ENCODE data around the gene EXOC3L4. TPM values are rescaled to one million over a fixed set of nuclear protein-coding genes. Genes with fewer than 3 reads are reported as not detected.
A peak's percentile ranks its signal among the peaks of the same experiment; 100 is the strongest.

The EXOC3L4 gene
- total RNA-seq, 2 donors from 2014 or later = 0.37 TPM; not detected in 1

- Histone ChIP-seq H3K9me3 (no peaks in the 10 kb centered on the region), H3K27ac (no peak overlapping the region), H3K4me3 (no peak overlapping the region), H3K27me3 (peaks cover 0 to 4% of the 10 kb centered on the region in 2 donors), H3K36me3 (no peaks in the 10 kb centered on the region), H3K4me1 (peaks cover 0 to 21% of the 10 kb centered on the region in 2 donors)
- TF ChIP-seq CTCF (IDR thresholded peaks at IDR 0.05) = peak; percentile 35 to 72
- no peak for DNase-seq (ENCODE audit: low spot score)
Measured at GRCh38 chr14:103141117-103141796, 46.7 kb downstream of the EXOC3L4 start.

GRCh38 chr14:103142026-103142425 is 47.5 kb downstream of the EXOC3L4 start:
- Histone ChIP-seq H3K4me1 (peaks cover 0 to 21% of the 10 kb centered on the region in 2 donors), H3K27ac (no peak overlapping the region), H3K36me3 (no peaks in the 10 kb centered on the region), H3K4me3 (no peak overlapping the region), H3K9me3 (no peaks in the 10 kb centered on the region), H3K27me3 (peaks cover 0 to 4% of the 10 kb centered on the region in 2 donors)
- no peak for DNase-seq (ENCODE audit: low spot score)
- no peak for TF ChIP-seq CTCF (IDR thresholded peaks at IDR 0.05)

GRCh38 chr14:103142721-103143302 is 48.3 kb downstream of the EXOC3L4 start:
- no peak for TF ChIP-seq CTCF (IDR thresholded peaks at IDR 0.05)
- Histone ChIP-seq H3K36me3 (no peaks in the 10 kb centered on the region), H3K4me3 (no peak overlapping the region), H3K4me1 (peaks cover 0 to 17% of the 10 kb centered on the region in 2 donors), H3K9me3 (no peaks in the 10 kb centered on the region), H3K27ac (no peak overlapping the region), H3K27me3 (peaks cover 0 to 4% of the 10 kb centered on the region in 2 donors)
- DNase-seq (ENCODE audit: low spot score) = no peak

GRCh38 chr14:103143506-103143905 is 49.0 kb downstream of the EXOC3L4 start:
- no peak for TF ChIP-seq CTCF (IDR thresholded peaks at IDR 0.05)
- Histone ChIP-seq H3K27me3 (peaks cover 0 to 4% of the 10 kb centered on the region in 2 donors), H3K4me3 (no peak overlapping the region)

DNA sequence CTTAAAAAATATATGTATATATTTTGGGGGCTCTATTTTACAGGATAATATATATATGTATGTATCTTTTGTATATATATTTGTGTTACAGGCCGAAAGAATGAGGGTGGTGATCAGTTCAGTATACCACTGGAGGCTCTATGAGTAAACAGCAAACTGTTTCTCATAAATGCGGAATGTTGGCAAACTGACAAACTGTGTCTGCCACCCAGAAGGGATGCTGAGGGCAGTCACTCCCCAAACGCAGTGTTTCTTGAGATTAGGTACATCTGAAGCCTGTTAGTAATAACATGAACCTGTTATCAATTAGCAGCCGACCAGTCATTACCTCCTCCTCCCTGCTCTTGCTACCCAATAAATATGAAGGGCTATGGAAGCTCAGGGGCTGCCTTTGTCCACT is 49.6 kb downstream of the EXOC3L4 start:
- H3K4me1 ChIP-seq = peaks cover 0 to 4% of the 10 kb centered on the region in 2 donors
- H3K36me3 ChIP-seq = no peaks in the 10 kb centered on the region
- H3K27ac ChIP-seq = no peak overlapping the region
- H3K9me3 ChIP-seq = no peaks in the 10 kb centered on the region
- no peak for DNase-seq (ENCODE audit: low spot score)
- no peak overlapping the region for H3K4me3 ChIP-seq
- peaks cover 0 to 4% of the 10 kb centered on the region in 2 donors for H3K27me3 ChIP-seq
- TF ChIP-seq CTCF (IDR thresholded peaks at IDR 0.05) = no peak

More at GRCh38 chr14:103143506-103143905, 49.0 kb downstream of the EXOC3L4 start:
- H3K36me3 ChIP-seq = no peaks in the 10 kb centered on the region
- no peak overlapping the region for H3K27ac ChIP-seq
- H3K4me1 ChIP-seq = peaks cover 0 to 10% of the 10 kb centered on the region in 2 donors
- no peaks in the 10 kb centered on the region for H3K9me3 ChIP-seq
- no peak for DNase-seq (ENCODE audit: low spot score)
